Body of pancreas (tissue), 4 donors: ENCODE results near the gene BASP1. TPM values are rescaled to one million over a fixed set of nuclear protein-coding genes. Genes with fewer than 3 reads are reported as not detected.
"Not testable (repeated sequence)": the region's sequence is repeated elsewhere in the genome, so short reads cannot be mapped to it uniquely, and the experiment has no call there.

Source experiments
- ATAC-seq: fragments of 150-250 bp; one replicate; pipeline ENCODE4 v1.9.1; 2016
- DNase-seq, 4 donors: peaks; one replicate each; pipeline ENCODE4 v3.0.0-alpha.2; 2019
- H3K27ac ChIP-seq, 4 donors: fragments of 200-600 bp; sonication (generic); 1 replicate in 3 of 4; 2 replicates in 1 of 4; pipeline versions ENCODE4 v1.5.1 to v1.6.1; 2016 to 2019; ENCODE audit warnings: mild to moderate bottlenecking in 1 of 4, mixed read lengths in 1 of 4, moderate library complexity in 1 of 4
- H3K27me3 ChIP-seq, 2 donors: fragments of 200-600 bp; sonication (generic); one replicate each; pipeline ENCODE4 v1.6.0; 2016; ENCODE audit warnings: mild to moderate bottlenecking in 1 of 2
- H3K36me3 ChIP-seq, 2 donors: fragments of 200-600 bp; sonication (generic); replicated peaks in 1 of 2; 2 replicates each; pipeline ENCODE4 v1.5.1; 2016; ENCODE audit warnings: low read depth in 2 of 2; ENCODE audit not compliant: insufficient read depth in 1 of 2
- H3K4me1 ChIP-seq: fragments of 200-600 bp; sonication (generic); one replicate; pipeline ENCODE4 v1.6.0; 2016
- H3K4me3 ChIP-seq, 2 donors: fragments of 200-600 bp; sonication (generic); 1 replicate in 1 of 2; 2 replicates in 1 of 2; pipeline ENCODE4 v1.5.1; 2016 to 2019
- H3K9me3 ChIP-seq, 3 donors: fragments of 200-600 bp; sonication (generic); 1 replicate in 2 of 3; 2 replicates in 1 of 3; pipeline ENCODE4 v1.5.1; 2016
- POLR2A ChIP-seq, 3 donors: fragments of 450-650 bp; IDR thresholded peaks; one replicate each; pipeline ENCODE4 v1.6.1; 2016; ENCODE audit warnings: antibody characterized with exemption in 3 of 3, mild to moderate bottlenecking in 2 of 3
- whole genome bisulfite sequencing, 2 donors: methylation state at CpG; one replicate each; pipeline ENCODE4 v1.1.5; 2017; 5-methylcytosine and 5-hydroxymethylcytosine counted together
- intact Hi-C: fragments of 100-400 bp; cut with DNase I; formaldehyde crosslinking; loops from one replicate; pipeline ENCODE4 v1.15.1; 2023
- total RNA-seq, 2 donors: library from RNA; depleted of rRNA; stranded (reverse); fragments of >200 nt; gene quantifications; one replicate each; pipeline ENCODE4 v1.1.0, GENCODE V29; 2016
- TF ChIP-seq, protein P1 (sequence below), 7 experiments: fragments of 450-650 bp in 4 of 7; fragments of 200-600 bp in 3 of 7; sonication (generic) in 3 of 7; IDR thresholded peaks; one replicate each; pipeline ENCODE4 v1.5.1; 2016 to 2019; ENCODE audit warnings: antibody characterized with exemption in 7 of 7

The BASP1 gene
- total RNA-seq, 2 donors from 2014 or later = 4.0 to 4.7 TPM

DNA sequence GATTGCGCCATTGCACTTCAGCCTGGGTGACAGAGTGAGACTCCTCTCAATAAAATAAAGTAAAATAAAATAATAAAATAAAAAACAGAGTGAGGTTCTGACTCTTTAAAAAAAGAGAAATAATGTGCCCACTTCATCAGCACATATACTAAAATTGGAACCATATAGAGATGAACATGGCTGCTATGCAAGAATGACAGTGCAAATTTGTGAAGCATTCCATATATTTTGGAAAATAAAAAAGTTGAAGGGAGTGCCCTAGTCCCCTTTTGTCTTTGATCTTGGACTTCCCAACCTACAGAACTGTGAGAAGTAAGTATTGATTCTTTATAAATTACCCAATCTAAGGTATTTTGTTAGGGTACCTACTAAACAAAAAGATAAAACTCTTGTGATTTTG is 23.1 kb downstream of the BASP1 start:
- Histone ChIP-seq H3K9me3 (no peaks in the 10 kb centered on the region), H3K27me3 (no peaks in the 10 kb centered on the region), H3K27ac (no peak overlapping the region), H3K4me3 (no peak overlapping the region), H3K36me3 (no peaks in the 10 kb centered on the region), H3K4me1 (no peaks in the 10 kb centered on the region)
- intact Hi-C loops = no loop called here
- no peak for DNase-seq
- 89% methylated on average over 1 of the region's 1 CpG for WGBS, 2 donors
- TF ChIP-seq, protein P1, sequence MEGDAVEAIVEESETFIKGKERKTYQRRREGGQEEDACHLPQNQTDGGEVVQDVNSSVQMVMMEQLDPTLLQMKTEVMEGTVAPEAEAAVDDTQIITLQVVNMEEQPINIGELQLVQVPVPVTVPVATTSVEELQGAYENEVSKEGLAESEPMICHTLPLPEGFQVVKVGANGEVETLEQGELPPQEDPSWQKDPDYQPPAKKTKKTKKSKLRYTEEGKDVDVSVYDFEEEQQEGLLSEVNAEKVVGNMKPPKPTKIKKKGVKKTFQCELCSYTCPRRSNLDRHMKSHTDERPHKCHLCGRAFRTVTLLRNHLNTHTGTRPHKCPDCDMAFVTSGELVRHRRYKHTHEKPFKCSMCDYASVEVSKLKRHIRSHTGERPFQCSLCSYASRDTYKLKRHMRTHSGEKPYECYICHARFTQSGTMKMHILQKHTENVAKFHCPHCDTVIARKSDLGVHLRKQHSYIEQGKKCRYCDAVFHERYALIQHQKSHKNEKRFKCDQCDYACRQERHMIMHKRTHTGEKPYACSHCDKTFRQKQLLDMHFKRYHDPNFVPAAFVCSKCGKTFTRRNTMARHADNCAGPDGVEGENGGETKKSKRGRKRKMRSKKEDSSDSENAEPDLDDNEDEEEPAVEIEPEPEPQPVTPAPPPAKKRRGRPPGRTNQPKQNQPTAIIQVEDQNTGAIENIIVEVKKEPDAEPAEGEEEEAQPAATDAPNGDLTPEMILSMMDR (IDR thresholded peaks at IDR 0.05) = no peak
- no peak for TF ChIP-seq POLR2A (IDR thresholded peaks at IDR 0.05)
- no peak for ATAC-seq

DNA sequence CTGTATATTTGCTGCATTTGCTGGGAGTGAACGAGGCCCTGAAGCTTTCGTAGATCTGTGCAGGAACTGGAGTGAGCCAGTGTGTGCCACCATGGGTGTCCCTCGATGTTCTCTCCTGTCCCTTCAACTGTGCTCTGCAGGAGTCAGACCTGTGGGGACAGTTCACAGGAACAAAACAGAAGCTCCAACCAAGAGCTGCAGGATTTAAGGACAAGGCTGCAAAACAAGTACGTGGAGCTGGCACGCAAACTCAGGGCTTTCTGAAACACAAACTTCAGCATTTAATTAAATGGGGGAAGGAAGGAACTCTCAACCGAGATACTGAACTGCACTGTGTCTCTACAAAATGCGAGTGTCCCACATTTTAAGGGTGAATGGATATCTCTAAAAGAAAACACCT is 24.2 kb downstream of the BASP1 start:
- no peak overlapping the region for H3K27ac ChIP-seq
- no peaks in the 10 kb centered on the region for H3K36me3 ChIP-seq
- WGBS, 2 donors = 60 to 65% methylated on average over 7 of the region's 7 CpGs
- no peaks in the 10 kb centered on the region for H3K27me3 ChIP-seq
- no peaks in the 10 kb centered on the region for H3K9me3 ChIP-seq
- TF ChIP-seq POLR2A (IDR thresholded peaks at IDR 0.05) = no peak
- TF ChIP-seq, protein P1 (IDR thresholded peaks at IDR 0.05) = no peak
- ATAC-seq = no peak
- no peak for DNase-seq
- intact Hi-C loops = no loop called here
- H3K4me3 ChIP-seq = no peak overlapping the region
- no peaks in the 10 kb centered on the region for H3K4me1 ChIP-seq

DNA sequence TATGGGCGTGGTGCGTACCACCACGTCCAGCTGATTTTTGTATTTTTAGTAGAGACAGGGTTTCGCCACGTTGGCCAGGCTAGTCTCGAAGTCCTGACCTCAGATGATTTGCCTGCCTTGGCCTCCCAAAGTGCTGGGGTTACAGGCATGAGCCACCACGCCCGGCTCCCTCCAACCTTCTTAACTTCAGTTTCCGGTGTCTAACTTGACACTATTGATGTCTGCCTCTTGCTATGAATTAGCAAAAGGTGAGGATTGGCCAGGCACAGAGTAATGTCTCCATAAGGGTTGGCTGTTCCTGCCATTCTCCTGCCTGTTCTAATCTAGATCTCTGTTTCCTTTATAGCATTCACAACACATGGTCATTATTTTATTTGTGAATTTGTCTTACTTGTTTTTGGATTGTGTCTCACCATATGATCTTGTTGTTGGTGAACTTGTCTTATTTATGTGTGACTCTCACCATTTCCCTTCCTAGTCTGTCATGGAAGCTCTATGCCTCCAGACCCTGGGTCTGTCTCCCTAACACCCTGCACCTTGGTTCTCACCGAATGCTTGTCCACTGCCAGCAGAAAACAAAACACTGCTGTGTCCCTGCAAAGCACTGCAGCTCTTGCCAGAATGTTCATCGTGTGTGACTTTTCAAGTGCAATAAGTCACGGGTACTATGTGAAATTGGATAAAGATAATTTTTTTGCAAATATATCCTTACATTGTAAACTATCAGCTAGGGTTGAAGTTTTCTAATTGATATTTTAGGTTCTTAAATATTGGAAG is 26.0 kb downstream of the BASP1 start:
- no peak for TF ChIP-seq POLR2A (IDR thresholded peaks at IDR 0.05)
- TF ChIP-seq, protein P1 (IDR thresholded peaks at IDR 0.05) = no peak
- intact Hi-C loops = no loop called here
- H3K27ac ChIP-seq = no peak overlapping the region
- H3K4me1 ChIP-seq = no peaks in the 10 kb centered on the region
- H3K9me3 ChIP-seq = no peaks in the 10 kb centered on the region
- no peaks in the 10 kb centered on the region for H3K27me3 ChIP-seq
- DNase-seq (no peak), ATAC-seq (no peak)
- 79 to 81% methylated on average over 12 of the region's 12 CpGs for WGBS, 2 donors
- no peaks in the 10 kb centered on the region for H3K36me3 ChIP-seq
- no peak overlapping the region for H3K4me3 ChIP-seq

DNA sequence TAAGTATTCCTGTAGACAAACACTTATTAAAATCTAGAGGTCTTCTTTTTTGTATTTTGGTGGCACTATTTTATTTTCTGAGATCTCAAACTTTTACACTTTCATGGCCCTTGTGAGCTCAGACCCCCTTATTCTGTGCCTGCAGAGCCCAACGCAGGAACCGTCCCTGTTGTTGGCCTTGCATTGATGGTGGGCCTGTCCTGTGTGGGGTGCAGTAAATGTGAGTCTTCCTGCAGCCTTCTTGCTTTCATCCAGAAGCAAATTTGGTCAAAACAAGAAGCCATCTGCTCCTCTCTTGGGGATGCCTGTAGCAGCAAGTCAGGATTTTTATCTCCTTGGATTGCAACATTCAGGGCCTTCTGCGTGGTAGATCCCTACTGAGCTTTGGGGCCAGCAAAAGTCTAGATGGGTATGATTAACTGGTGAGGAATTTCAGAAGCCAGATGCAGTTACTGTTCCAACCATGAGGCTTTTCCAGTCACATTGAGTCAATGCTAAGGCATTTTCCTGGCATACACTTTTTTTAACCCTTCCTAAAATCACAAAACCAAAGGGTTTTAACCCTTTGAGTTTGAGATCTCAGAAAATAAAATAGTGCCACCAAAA is 31.7 kb downstream of the BASP1 start:
- Histone ChIP-seq H3K4me1 (no peaks in the 10 kb centered on the region), H3K36me3 (no peaks in the 10 kb centered on the region), H3K27me3 (no peaks in the 10 kb centered on the region), H3K9me3 (no peaks in the 10 kb centered on the region), H3K4me3 (no peak overlapping the region), H3K27ac (no peak overlapping the region)
- intact Hi-C loops = no loop called here
- ATAC-seq (peak; percentile 52), DNase-seq (peak in 1 of 4 donors; percentile 22)
- WGBS, 2 donors = 80 to 84% methylated on average over 3 of the region's 3 CpGs
- no peak for TF ChIP-seq POLR2A (IDR thresholded peaks at IDR 0.05)
- TF ChIP-seq, protein P1 (IDR thresholded peaks at IDR 0.05) = no peak

DNA sequence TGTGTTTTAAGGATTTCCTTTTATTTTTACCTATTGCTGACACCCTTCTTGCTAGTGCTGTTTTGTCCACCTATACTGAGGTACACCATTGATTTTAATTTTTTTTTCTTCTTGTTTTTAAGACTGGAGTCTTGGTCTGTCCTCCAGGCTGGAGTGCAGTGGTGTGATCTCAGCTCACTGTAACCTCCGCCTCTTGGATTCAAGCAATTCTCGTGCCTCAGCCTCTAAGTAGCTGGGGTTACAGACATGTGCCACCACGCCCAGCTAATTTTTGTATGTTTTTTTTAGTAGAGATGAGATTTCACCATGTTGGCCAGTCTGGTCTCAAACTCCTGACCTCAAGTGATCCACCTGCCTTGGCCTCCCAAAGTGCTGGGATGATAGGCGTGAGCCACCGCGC is 32.4 kb downstream of the BASP1 start:
- H3K4me3 ChIP-seq, H3K27me3 ChIP-seq, DNase-seq, H3K9me3 ChIP-seq, H3K4me1 ChIP-seq, intact Hi-C loops, ATAC-seq, H3K27ac ChIP-seq, H3K36me3 ChIP-seq: not testable (repeated sequence)
- whole genome bisulfite sequencing, 2 donors = 80 to 86% methylated on average over 6 of the region's 6 CpGs
